ENCODE results near the gene IQSEC1. TPM values are rescaled to one million over a fixed set of nuclear protein-coding genes. Genes with fewer than 3 reads are reported as not detected.

Gene IQSEC1
- polyA plus RNA-seq, 4 donors, result 1.1 to 24.8 (median 7.8) TPM

- DNase-seq (no peak), FAIRE-seq (no peak)
- 82 to 89% (median 88%) methylated on average over 12 of the region's 12 CpGs for WGBS, 3 donors
- Histone ChIP-seq H3K36me3 (ENCODE audit: control insufficient read depth in 3 of 3, insufficient read depth in 2 of 3, low read depth in 1 of 3, low read length in 3 of 3) (no peaks in the 10 kb centered on the region), H3K4me1 (ENCODE audit: control insufficient read depth in 3 of 3, insufficient read depth in 2 of 3, low read depth in 1 of 3, low read length in 2 of 3) (no peaks in the 10 kb centered on the region), H3K4me3 (ENCODE audit: low read depth in 1 of 3, low read length in 3 of 3) (no peak overlapping the region), H3K27ac (ENCODE audit: low read depth in 1 of 3, low read length in 2 of 3) (no peak overlapping the region), H3K9me3 (ENCODE audit: control insufficient read depth in 2 of 2, insufficient read depth in 1 of 2, low read depth in 1 of 2, low read length in 1 of 2) (no peaks in the 10 kb centered on the region), H3K27me3 (ENCODE audit: control insufficient read depth in 3 of 3, insufficient read depth in 3 of 3, low read length in 3 of 3) (no peaks in the 10 kb centered on the region)
Observed at GRCh38 chr3:12975748-12976522, 97.3 kb downstream of the IQSEC1 start.

GRCh38 chr3:12974819-12975218, 98.4 kb downstream of the IQSEC1 start:
- DNase-seq, result no peak
- Histone ChIP-seq H3K27ac (ENCODE audit: low read depth in 1 of 3, low read length in 2 of 3) (no peak overlapping the region), H3K4me3 (ENCODE audit: low read depth in 1 of 3, low read length in 3 of 3) (no peak overlapping the region), H3K9me3 (ENCODE audit: control insufficient read depth in 2 of 2, insufficient read depth in 1 of 2, low read depth in 1 of 2, low read length in 1 of 2) (no peaks in the 10 kb centered on the region), H3K4me1 (ENCODE audit: control insufficient read depth in 3 of 3, insufficient read depth in 2 of 3, low read depth in 1 of 3, low read length in 2 of 3) (no peaks in the 10 kb centered on the region), H3K36me3 (ENCODE audit: control insufficient read depth in 3 of 3, insufficient read depth in 2 of 3, low read depth in 1 of 3, low read length in 3 of 3) (no peaks in the 10 kb centered on the region), H3K27me3 (ENCODE audit: control insufficient read depth in 3 of 3, insufficient read depth in 3 of 3, low read length in 3 of 3) (no peaks in the 10 kb centered on the region)
- no peak for FAIRE-seq
- 74 to 83% (median 78%) methylated on average over 6 of the region's 6 CpGs for WGBS, 3 donors

- Histone ChIP-seq H3K9me3 (ENCODE audit: control insufficient read depth in 2 of 2, insufficient read depth in 1 of 2, low read depth in 1 of 2, low read length in 1 of 2) (no peaks in the 10 kb centered on the region), H3K4me1 (ENCODE audit: control insufficient read depth in 3 of 3, insufficient read depth in 2 of 3, low read depth in 1 of 3, low read length in 2 of 3) (no peaks in the 10 kb centered on the region), H3K36me3 (ENCODE audit: control insufficient read depth in 3 of 3, insufficient read depth in 2 of 3, low read depth in 1 of 3, low read length in 3 of 3) (no peaks in the 10 kb centered on the region), H3K27ac (ENCODE audit: low read depth in 1 of 3, low read length in 2 of 3) (no peak overlapping the region), H3K27me3 (ENCODE audit: control insufficient read depth in 3 of 3, insufficient read depth in 3 of 3, low read length in 3 of 3) (no peaks in the 10 kb centered on the region), H3K4me3 (ENCODE audit: low read depth in 1 of 3, low read length in 3 of 3) (no peak overlapping the region)
- FAIRE-seq, result no peak
- WGBS, 3 donors, result 72 to 89% (median 88%) methylated on average over 6 of the region's 6 CpGs
- no peak for DNase-seq
Observed at GRCh38 chr3:12974334-12974733, 98.9 kb downstream of the IQSEC1 start.

- H3K36me3 ChIP-seq (ENCODE audit: control insufficient read depth in 3 of 3, insufficient read depth in 2 of 3, low read depth in 1 of 3, low read length in 3 of 3), result no peaks in the 10 kb centered on the region
- no peak overlapping the region for H3K4me3 ChIP-seq (ENCODE audit: low read depth in 1 of 3, low read length in 3 of 3)
- no peaks in the 10 kb centered on the region for H3K27me3 ChIP-seq (ENCODE audit: control insufficient read depth in 3 of 3, insufficient read depth in 3 of 3, low read length in 3 of 3)
- DNase-seq (no peak), FAIRE-seq (no peak)
- WGBS, 3 donors, result 75 to 78% (median 75%) methylated on average over 6 of the region's 6 CpGs
- H3K27ac ChIP-seq (ENCODE audit: low read depth in 1 of 3, low read length in 2 of 3), result no peak overlapping the region
- H3K4me1 ChIP-seq (ENCODE audit: control insufficient read depth in 3 of 3, insufficient read depth in 2 of 3, low read depth in 1 of 3, low read length in 2 of 3), result no peaks in the 10 kb centered on the region
- no peaks in the 10 kb centered on the region for H3K9me3 ChIP-seq (ENCODE audit: control insufficient read depth in 2 of 2, insufficient read depth in 1 of 2, low read depth in 1 of 2, low read length in 1 of 2)
Observed at GRCh38 chr3:12973827-12974226, 99.4 kb downstream of the IQSEC1 start.

- no peak for FAIRE-seq
- H3K27me3 ChIP-seq (ENCODE audit: control insufficient read depth in 3 of 3, insufficient read depth in 3 of 3, low read length in 3 of 3), result no peaks in the 10 kb centered on the region
- DNase-seq, result no peak
- H3K4me3 ChIP-seq (ENCODE audit: low read depth in 1 of 3, low read length in 3 of 3), result no peak overlapping the region
- peaks cover under 1 to 3% (median 1%) of the 10 kb centered on the region in 3 donors for H3K4me1 ChIP-seq (ENCODE audit: control insufficient read depth in 3 of 3, insufficient read depth in 2 of 3, low read depth in 1 of 3, low read length in 2 of 3)
- H3K27ac ChIP-seq (ENCODE audit: low read depth in 1 of 3, low read length in 2 of 3), result no peak overlapping the region
- no peaks in the 10 kb centered on the region for H3K9me3 ChIP-seq (ENCODE audit: control insufficient read depth in 2 of 2, insufficient read depth in 1 of 2, low read depth in 1 of 2, low read length in 1 of 2)
- no peaks in the 10 kb centered on the region for H3K36me3 ChIP-seq (ENCODE audit: control insufficient read depth in 3 of 3, insufficient read depth in 2 of 3, low read depth in 1 of 3, low read length in 3 of 3)
- 81 to 88% (median 87%) methylated on average over 10 of the region's 10 CpGs for whole genome bisulfite sequencing, 3 donors
Observed at GRCh38 chr3:12972781-12973702, 100.2 kb downstream of the IQSEC1 start.

- FAIRE-seq (no peak), DNase-seq (no peak)
- no peak overlapping the region for H3K27ac ChIP-seq (ENCODE audit: low read depth in 1 of 3, low read length in 2 of 3)
- 87 to 95% (median 90%) methylated on average over 3 of the region's 3 CpGs for WGBS, 3 donors
- H3K9me3 ChIP-seq (ENCODE audit: control insufficient read depth in 2 of 2, insufficient read depth in 1 of 2, low read depth in 1 of 2, low read length in 1 of 2), result no peaks in the 10 kb centered on the region
- no peaks in the 10 kb centered on the region for H3K27me3 ChIP-seq (ENCODE audit: control insufficient read depth in 3 of 3, insufficient read depth in 3 of 3, low read length in 3 of 3)
- H3K4me3 ChIP-seq (ENCODE audit: low read depth in 1 of 3, low read length in 3 of 3), result no peak overlapping the region
- no peaks in the 10 kb centered on the region for H3K36me3 ChIP-seq (ENCODE audit: control insufficient read depth in 3 of 3, insufficient read depth in 2 of 3, low read depth in 1 of 3, low read length in 3 of 3)
- H3K4me1 ChIP-seq (ENCODE audit: control insufficient read depth in 3 of 3, insufficient read depth in 2 of 3, low read depth in 1 of 3, low read length in 2 of 3), result peaks cover 2 to 3% (median 2%) of the 10 kb centered on the region in 3 donors
Observed at GRCh38 chr3:12972043-12972442, 101.2 kb downstream of the IQSEC1 start.

GRCh38 chr3:12970684-12971083, 102.5 kb downstream of the IQSEC1 start:
- WGBS, 3 donors, result 54 to 79% (median 57%) methylated on average over 5 of the region's 5 CpGs
- H3K4me1 ChIP-seq (ENCODE audit: control insufficient read depth in 3 of 3, insufficient read depth in 2 of 3, low read depth in 1 of 3, low read length in 2 of 3), result peaks cover 2 to 13% (median 8%) of the 10 kb centered on the region in 3 donors
- DNase-seq (no peak), FAIRE-seq (no peak)
- no peaks in the 10 kb centered on the region for H3K27me3 ChIP-seq (ENCODE audit: control insufficient read depth in 3 of 3, insufficient read depth in 3 of 3, low read length in 3 of 3)
- H3K4me3 ChIP-seq (ENCODE audit: low read depth in 1 of 3, low read length in 3 of 3), result no peak overlapping the region
- H3K9me3 ChIP-seq (ENCODE audit: control insufficient read depth in 2 of 2, insufficient read depth in 1 of 2, low read depth in 1 of 2, low read length in 1 of 2), result no peaks in the 10 kb centered on the region
- no peak overlapping the region for H3K27ac ChIP-seq (ENCODE audit: low read depth in 1 of 3, low read length in 2 of 3)
- H3K36me3 ChIP-seq (ENCODE audit: control insufficient read depth in 3 of 3, insufficient read depth in 2 of 3, low read depth in 1 of 3, low read length in 3 of 3), result peaks cover 0 to 2% (median 0%) of the 10 kb centered on the region in 3 donors

- Histone ChIP-seq H3K9me3 (ENCODE audit: control insufficient read depth in 2 of 2, insufficient read depth in 1 of 2, low read depth in 1 of 2, low read length in 1 of 2) (no peaks in the 10 kb centered on the region), H3K27me3 (ENCODE audit: control insufficient read depth in 3 of 3, insufficient read depth in 3 of 3, low read length in 3 of 3) (no peaks in the 10 kb centered on the region), H3K36me3 (ENCODE audit: control insufficient read depth in 3 of 3, insufficient read depth in 2 of 3, low read depth in 1 of 3, low read length in 3 of 3) (peaks cover 0 to 2% (median 0%) of the 10 kb centered on the region in 3 donors), H3K4me1 (ENCODE audit: control insufficient read depth in 3 of 3, insufficient read depth in 2 of 3, low read depth in 1 of 3, low read length in 2 of 3) (peaks cover 5 to 25% (median 8%) of the 10 kb centered on the region in 3 donors), H3K4me3 (ENCODE audit: low read depth in 1 of 3, low read length in 3 of 3) (no peak overlapping the region), H3K27ac (ENCODE audit: low read depth in 1 of 3, low read length in 2 of 3) (no peak overlapping the region)
- 66 to 93% (median 89%) methylated on average over 6 of the region's 6 CpGs for WGBS, 3 donors
- DNase-seq (no peak), FAIRE-seq (no peak)
Observed at GRCh38 chr3:12969486-12969885, 103.7 kb downstream of the IQSEC1 start.

All from small intestine (tissue), 7 donors.